Nephron progenitor cell (in vitro differentiated cells): ENCODE results near the gene DMD.
"Not testable (repeated sequence)": the region's sequence is repeated elsewhere in the genome, so short reads cannot be mapped to it uniquely, and the experiment has no call there.

Source experiments
- DNase-seq: peaks from one replicate; pipeline ENCODE4 v3.0.0; 2021
- H3K27ac Mint-ChIP-seq: 2 replicates; pipeline ENCODE4 v1.8.0; 2021; ENCODE audit warnings: mild to moderate bottlenecking, moderate library complexity, mixed read lengths
- H3K27me3 Mint-ChIP-seq: 2 replicates; pipeline ENCODE4 v1.8.0; 2021; ENCODE audit warnings: mild to moderate bottlenecking, low read depth, mixed read lengths; ENCODE audit not compliant: poor library complexity
- H3K36me3 Mint-ChIP-seq: 2 replicates; pipeline ENCODE4 v1.8.0; 2021; ENCODE audit warnings: low read depth, mixed read lengths
- H3K4me1 Mint-ChIP-seq: 2 replicates; pipeline ENCODE4 v1.8.0; 2021; ENCODE audit warnings: mixed read lengths
- H3K4me3 Mint-ChIP-seq: 2 replicates; pipeline ENCODE4 v1.8.0; 2021; ENCODE audit warnings: mild to moderate bottlenecking, moderate library complexity, mixed read lengths
- H3K9me3 Mint-ChIP-seq: 2 replicates; pipeline ENCODE4 v1.8.0; 2021; ENCODE audit warnings: mild to moderate bottlenecking, moderate library complexity, mixed read lengths
- CTCF ChIP-seq: fragments of 200-600 bp; sonication (generic); IDR thresholded peaks from 2 replicates; pipeline ENCODE4 v1.5.0; 2021; ENCODE audit warnings: antibody characterized with exemption

Gene DMD

DNA sequence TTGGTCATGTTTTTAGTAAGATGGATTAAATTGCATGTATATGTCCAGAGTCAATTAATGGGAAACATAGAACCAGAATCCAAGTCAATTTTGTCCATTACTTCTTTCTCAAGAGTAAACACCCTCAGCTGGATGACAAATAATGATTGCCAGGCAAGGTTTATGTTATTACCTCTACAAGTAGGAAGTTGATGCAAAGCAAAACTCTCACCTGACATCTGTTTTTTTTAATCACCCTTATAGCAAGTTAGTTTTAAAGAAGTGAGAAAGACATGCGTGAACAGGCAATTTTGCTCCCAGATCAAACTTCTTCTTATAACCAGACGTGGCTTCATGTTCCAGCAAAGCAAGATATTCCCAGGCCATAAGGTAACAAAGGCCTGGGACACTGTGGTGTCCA lies 1791.0 kb downstream of the DMD start:
- no peaks in the 10 kb centered on the region for H3K27me3 Mint-ChIP-seq
- H3K4me3 Mint-ChIP-seq = no peak overlapping the region
- peaks cover 34% of the 10 kb centered on the region for H3K9me3 Mint-ChIP-seq
- DNase-seq = no peak
- H3K27ac Mint-ChIP-seq = no peak overlapping the region
- TF ChIP-seq CTCF = no peak
- no peaks in the 10 kb centered on the region for H3K36me3 Mint-ChIP-seq
- peaks cover 18% of the 10 kb centered on the region for H3K4me1 Mint-ChIP-seq

DNA sequence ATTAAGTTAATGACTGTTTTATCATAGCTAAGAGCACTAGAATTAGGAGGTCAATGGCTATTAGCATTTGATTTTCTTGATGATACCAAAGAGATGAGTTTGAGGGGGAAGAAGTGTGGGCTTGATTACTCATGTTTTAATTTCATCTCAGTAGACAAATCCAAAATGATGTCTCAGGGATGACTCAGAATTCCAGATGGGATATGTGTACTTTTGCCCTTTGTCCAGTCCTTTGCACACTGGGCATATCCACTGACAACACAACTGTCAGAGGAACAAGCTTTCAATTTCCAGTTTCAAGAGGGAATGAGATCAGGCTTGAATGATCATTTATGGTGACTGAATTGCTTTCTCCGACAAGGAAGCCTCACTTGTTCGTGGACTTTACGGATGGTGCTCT lies 1814.2 kb downstream of the DMD start:
- H3K36me3 Mint-ChIP-seq = peaks cover 5% of the 10 kb centered on the region
- TF ChIP-seq CTCF = no peak
- peaks cover 61% of the 10 kb centered on the region for H3K9me3 Mint-ChIP-seq
- no peak overlapping the region for H3K4me3 Mint-ChIP-seq
- peaks cover 3% of the 10 kb centered on the region for H3K27me3 Mint-ChIP-seq
- DNase-seq = no peak
- no peak overlapping the region for H3K27ac Mint-ChIP-seq
- no peaks in the 10 kb centered on the region for H3K4me1 Mint-ChIP-seq

DNA sequence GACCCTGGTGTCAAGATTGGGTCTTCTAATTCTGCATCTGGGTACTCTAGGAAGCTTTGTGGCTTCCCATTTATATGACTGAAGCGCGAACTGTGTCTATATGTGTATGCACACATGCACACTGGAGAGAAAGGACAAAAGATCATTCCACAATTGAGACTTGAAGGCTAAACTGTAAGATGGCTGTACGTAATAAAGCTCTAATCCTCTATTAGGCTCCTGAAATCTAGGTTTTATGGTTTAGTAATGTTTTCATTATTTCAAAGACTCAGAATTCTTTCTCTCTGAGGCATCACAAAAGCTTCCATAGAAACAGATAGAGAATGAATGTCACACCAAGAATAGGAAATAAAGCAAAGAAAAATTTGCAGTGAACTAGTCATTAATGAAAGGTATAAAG lies 1818.8 kb downstream of the DMD start:
- no peaks in the 10 kb centered on the region for H3K4me1 Mint-ChIP-seq
- H3K4me3 Mint-ChIP-seq = no peak overlapping the region
- no peaks in the 10 kb centered on the region for H3K36me3 Mint-ChIP-seq
- no peaks in the 10 kb centered on the region for H3K27me3 Mint-ChIP-seq
- H3K9me3 Mint-ChIP-seq = peaks cover 36% of the 10 kb centered on the region
- no peak for TF ChIP-seq CTCF
- no peak overlapping the region for H3K27ac Mint-ChIP-seq
- DNase-seq = no peak

DNA sequence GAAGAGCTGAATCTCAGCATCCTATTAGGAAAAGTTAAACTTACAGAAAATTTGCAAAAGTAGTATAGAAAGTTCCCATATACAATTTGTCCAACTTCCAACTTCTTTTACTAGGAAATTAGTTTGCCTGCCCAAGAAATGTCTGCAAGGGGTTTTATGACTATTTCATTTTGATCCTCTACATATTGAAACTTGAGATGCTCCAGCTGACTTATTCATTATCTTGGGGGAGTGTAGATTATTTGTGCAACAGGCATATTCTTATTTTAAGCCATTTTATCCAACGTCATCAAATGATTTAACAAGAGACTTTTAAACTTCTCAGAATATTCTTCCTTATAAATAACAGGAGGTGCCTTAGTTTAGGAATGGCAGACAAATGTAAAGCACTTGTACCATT lies 1822.4 kb downstream of the DMD start:
- no peak for TF ChIP-seq CTCF
- Mint-ChIP-seq H3K9me3 (peaks cover 35% of the 10 kb centered on the region), H3K4me1 (no peaks in the 10 kb centered on the region), H3K4me3 (no peak overlapping the region), H3K27ac (no peak overlapping the region), H3K36me3 (no peaks in the 10 kb centered on the region), H3K27me3 (no peaks in the 10 kb centered on the region)
- DNase-seq = no peak

GRCh38 chrX:31384471-31384870 lies 1826.9 kb downstream of the DMD start:
- no peak for DNase-seq
- no peaks in the 10 kb centered on the region for H3K36me3 Mint-ChIP-seq
- H3K4me1 Mint-ChIP-seq = no peaks in the 10 kb centered on the region
- no peak overlapping the region for H3K4me3 Mint-ChIP-seq
- no peaks in the 10 kb centered on the region for H3K27me3 Mint-ChIP-seq
- TF ChIP-seq CTCF = no peak
- no peak overlapping the region for H3K27ac Mint-ChIP-seq
- peaks cover 55% of the 10 kb centered on the region for H3K9me3 Mint-ChIP-seq

DNA sequence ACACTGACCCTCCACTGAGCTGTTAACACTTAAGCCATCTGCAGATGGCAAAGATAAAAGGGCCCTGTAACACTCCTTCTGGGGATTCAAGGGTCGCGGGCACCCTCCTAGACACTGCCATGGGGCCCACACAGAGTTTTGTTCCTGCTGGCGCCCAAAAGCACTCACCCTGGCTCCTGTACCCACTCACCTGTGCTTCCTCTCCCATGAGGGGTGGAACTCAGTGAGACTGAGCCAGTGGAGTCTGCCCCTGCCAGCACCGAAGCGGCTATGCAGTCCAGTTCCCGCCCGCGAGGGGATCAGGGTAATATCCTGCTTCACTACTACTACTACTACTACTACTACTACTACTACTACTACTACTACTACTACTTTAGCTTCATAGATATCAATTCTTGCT lies 1827.4 kb downstream of the DMD start:
- TF ChIP-seq CTCF = no peak
- Mint-ChIP-seq H3K4me3 (no peak overlapping the region), H3K4me1 (peaks cover 3% of the 10 kb centered on the region), H3K9me3 (peaks cover 60% of the 10 kb centered on the region), H3K27me3 (no peaks in the 10 kb centered on the region), H3K36me3 (no peaks in the 10 kb centered on the region), H3K27ac (no peak overlapping the region)
- no peak for DNase-seq

GRCh38 chrX:31378973-31379372 lies 1832.4 kb downstream of the DMD start:
- not testable (repeated sequence) for H3K36me3 Mint-ChIP-seq, DNase-seq, H3K27me3 Mint-ChIP-seq, H3K4me1 Mint-ChIP-seq, H3K27ac Mint-ChIP-seq, H3K4me3 Mint-ChIP-seq
- peaks cover 62% of the 10 kb centered on the region for H3K9me3 Mint-ChIP-seq

GRCh38 chrX:31377821-31378220 lies 1833.5 kb downstream of the DMD start:
- H3K27me3 Mint-ChIP-seq, H3K27ac Mint-ChIP-seq, H3K36me3 Mint-ChIP-seq, DNase-seq, H3K4me1 Mint-ChIP-seq, H3K4me3 Mint-ChIP-seq: not testable (repeated sequence)
- peaks cover 52% of the 10 kb centered on the region for H3K9me3 Mint-ChIP-seq
